ENCODE measurements around the gene MRPS24.

- TF ChIP-seq GATA2 (IDR thresholded peaks at IDR 0.05; ENCODE audit: low read depth, low read length) (no peak), GATA3 (IDR thresholded peaks at IDR 0.05; ENCODE audit: low read depth, low read length) (no peak)
Measured at GRCh38 chr7:43834463-43835251, 34.7 kb downstream of the MRPS24 start.
